ENCODE measurements around the gene C1orf141.

- TF ChIP-seq EZH2 (IDR thresholded peaks at IDR 0.05; ENCODE audit: insufficient read depth, poor library complexity, severe bottlenecking) = no peak
- TF ChIP-seq EZH2phosphoT487 (IDR thresholded peaks at IDR 0.05; ENCODE audit: insufficient read depth, low read depth) = no peak
Measured at GRCh38 chr1:67043366-67043765, 91.4 kb downstream of the C1orf141 start.
